HepG2 (cell line): Measurements from ENCODE around the gene NYAP1. TPM values are rescaled to one million over a fixed set of nuclear protein-coding genes. Genes with fewer than 3 reads are reported as not detected.

Experiments
- ATAC-seq: fragments of 200-7000 bp; cut with Tn5 transposase; 3 replicates; pipeline ENCODE4 v1.9.1; 2020; ENCODE audit warnings: mild to moderate bottlenecking, moderate library complexity
- BruUV-seq: library from RNA; stranded (reverse); fragments of 400-500 nt; replicated peaks from 2 replicates; lab custom pipeline; 2021; lab: Mats Ljungman, UMichigan
- CTCF ChIA-PET: fragments of 300-600 bp; formaldehyde crosslinking; extraction: SDS; loops from one replicate; lab custom pipeline; 2021; ENCODE audit warnings: low total read pairs, inconsistent platforms, low intra/inter-chr PET ratio; lab: Yijun Ruan, JAX
- POLR2A ChIA-PET: fragments of 350-600 bp; sonication (Branson Sonifier 250); formaldehyde crosslinking; loops from one replicate; lab custom pipeline; 2020; ENCODE audit warnings: antibody characterized with exemption, inconsistent platforms; lab: Yijun Ruan, JAX
- DNase-seq: peaks from one replicate; pipeline ENCODE4 v3.0.0-alpha.2; 2015; ENCODE audit warnings: low spot score
- FAIRE-seq: peaks from 3 replicates; lab custom pipeline; 2011; peaks lifted over from hg19 to GRCh38; lab: Jason Lieb, UNC
- H2AFZ ChIP-seq: one replicate; pipeline ENCODE4 v1.6.1; 2011; ENCODE audit warnings: low read length, inconsistent platforms
- H3K27ac ChIP-seq: fragments of 300-600 bp; 3 replicates; pipeline ENCODE4 v1.8.0; 2011; ENCODE audit warnings: mixed run types, mild to moderate bottlenecking, mixed read lengths, low read length, inconsistent platforms; ENCODE audit not compliant: insufficient read depth; ENCODE audit errors: extremely low read length
- H3K27me3 ChIP-seq, 2 experiments: fragments of 200-600 bp in 1 of 2; 2 replicates in 1 of 2; 3 replicates in 1 of 2; pipeline versions ENCODE4 v1.6.0 to v1.8.0; 2011; ENCODE audit warnings: low read length in 2 of 2, mild to moderate bottlenecking in 2 of 2, moderate library complexity in 2 of 2, inconsistent platforms in 1 of 2; ENCODE audit not compliant: insufficient read depth in 2 of 2, control insufficient read depth in 1 of 2
- H3K36me3 ChIP-seq, 2 experiments: fragments of 200-600 bp in 1 of 2; replicated peaks in 1 of 2; 2 replicates in 1 of 2; 3 replicates in 1 of 2; pipeline versions ENCODE4 v1.5.1 to v1.8.0; 2011; ENCODE audit warnings: low read length in 2 of 2, inconsistent platforms in 1 of 2; ENCODE audit not compliant: insufficient read depth in 2 of 2, control insufficient read depth in 1 of 2
- H3K4me1 ChIP-seq: 2 replicates; pipeline ENCODE4 v1.5.1; 2012; ENCODE audit warnings: low read length, inconsistent platforms; ENCODE audit not compliant: insufficient read depth
- H3K4me2 ChIP-seq: 2 replicates; pipeline ENCODE4 v1.6.0; 2011; ENCODE audit warnings: low read depth, low read length, inconsistent platforms
- H3K4me3 ChIP-seq, 3 experiments: fragments of 200-600 bp in 1 of 3; sonication (generic), shearing (Covaris generic) in 1 of 3; replicated peaks in 1 of 3; 2 replicates each; pipeline ENCODE4 v1.5.1; 2011 to 2016; ENCODE audit warnings: low read length in 3 of 3, inconsistent platforms in 2 of 3, low read depth in 2 of 3, mild to moderate bottlenecking in 2 of 3, control low read depth in 1 of 3, mixed read lengths in 1 of 3; ENCODE audit not compliant: insufficient read depth in 1 of 3
- H3K79me2 ChIP-seq: one replicate; pipeline ENCODE4 v1.6.1; 2011; ENCODE audit warnings: low read length, inconsistent platforms; ENCODE audit not compliant: insufficient read depth
- H3K9ac ChIP-seq: 2 replicates; pipeline ENCODE4 v1.6.0; 2011; ENCODE audit warnings: mild to moderate bottlenecking, low read depth, low read length, inconsistent platforms; ENCODE audit not compliant: insufficient read depth
- H3K9me3 ChIP-seq: 2 replicates; pipeline ENCODE4 v1.5.1; 2012; ENCODE audit warnings: mild to moderate bottlenecking, low read length
- H4K20me1 ChIP-seq: 2 replicates; pipeline ENCODE4 v1.6.0; 2011; ENCODE audit warnings: inconsistent platforms, mild to moderate bottlenecking, low read length, moderate library complexity; ENCODE audit not compliant: insufficient read depth
- MIER3 ChIP-seq: IDR thresholded peaks from 2 replicates; pipeline ENCODE4 v1.6.1; 2016; ENCODE audit warnings: missing compliant biosample characterization, borderline replicate concordance
- NFYB ChIP-seq: sonication (generic); formaldehyde crosslinking; IDR thresholded peaks from 2 replicates; pipeline ENCODE4 v1.4.0; 2020; ENCODE audit warnings: missing genetic modification reagents
- TCF12 ChIP-seq, 2 experiments: fragments of 450-650 bp in 1 of 2; sonication (generic) in 1 of 2; formaldehyde crosslinking in 1 of 2; IDR thresholded peaks; 2 replicates each; pipeline versions ENCODE4 v1.6.1 to v1.8.0; 2017 to 2022; ENCODE audit warnings: antibody characterized with exemption in 1 of 2, mild to moderate bottlenecking in 1 of 2, missing genetic modification reagents in 1 of 2, moderate library complexity in 1 of 2
- WGBS: methylation state at CpG from one replicate; pipeline ENCODE4 v1.1.6; 2017; ENCODE audit warnings: low lambda C conversion rate; 5-methylcytosine and 5-hydroxymethylcytosine counted together
- in situ Hi-C: cut with HindIII; loops from 2 replicates; pipeline ENCODE4 v1.10.0; 2017; ENCODE audit warnings: low pct_unique_long_range_greater_than_20kb; ENCODE audit not compliant: extremely low pct_ligation_motif_present
- intact Hi-C: fragments of 100-400 bp; cut with micrococcal nuclease; formaldehyde crosslinking; loops from one replicate; pipeline ENCODE4 v1.10.0; 2022; ENCODE audit not compliant: unreplicated experiment
- polyA plus RNA-seq, 8 experiments: library from polyadenylated mRNA; depleted of rRNA in 3 of 8; stranded (reverse) in 7 of 8; unstranded in 1 of 8; fragments of >200 nt; fragmentation: Illumina TruSeq in 4 of 8; extraction: Trizol in 4 of 8; gene quantifications; 2 replicates each; pipeline versions ENCODE4 v1.2.1 to v1.2.3, GENCODE V29; 2011 to 2016; ENCODE audit warnings: low read depth in 4 of 8, missing spikeins in 1 of 8, mixed read lengths in 1 of 8; ENCODE audit not compliant: insufficient read depth in 1 of 8
- total RNA-seq, 5 experiments: library from RNA; depleted of rRNA; stranded (reverse); fragments of >200 nt; fragmentation: Illumina TruSeq; extraction: Trizol; gene quantifications; 2 replicates each; pipeline ENCODE4 v1.2.3, GENCODE V29; 2016; ENCODE audit warnings: low read depth in 1 of 5
- TF ChIP-seq, protein P1 (sequence below): sonication (generic); formaldehyde crosslinking; IDR thresholded peaks from 2 replicates; pipeline ENCODE4 v1.4.0; 2020; ENCODE audit warnings: mild to moderate bottlenecking, low read depth, missing genetic modification reagents
- TF ChIP-seq, protein P2 (sequence below): sonication (generic); formaldehyde crosslinking; IDR thresholded peaks from 2 replicates; pipeline ENCODE4 v1.4.0; 2020; ENCODE audit warnings: missing genetic modification reagents, borderline replicate concordance

NYAP1 gene
- total and polyA plus RNA-seq, 2 of the 13 experiments (the other 11 are each of a cell fraction or from before 2014, with no cell fraction given) = 0.15 to 0.46 TPM

DNA sequence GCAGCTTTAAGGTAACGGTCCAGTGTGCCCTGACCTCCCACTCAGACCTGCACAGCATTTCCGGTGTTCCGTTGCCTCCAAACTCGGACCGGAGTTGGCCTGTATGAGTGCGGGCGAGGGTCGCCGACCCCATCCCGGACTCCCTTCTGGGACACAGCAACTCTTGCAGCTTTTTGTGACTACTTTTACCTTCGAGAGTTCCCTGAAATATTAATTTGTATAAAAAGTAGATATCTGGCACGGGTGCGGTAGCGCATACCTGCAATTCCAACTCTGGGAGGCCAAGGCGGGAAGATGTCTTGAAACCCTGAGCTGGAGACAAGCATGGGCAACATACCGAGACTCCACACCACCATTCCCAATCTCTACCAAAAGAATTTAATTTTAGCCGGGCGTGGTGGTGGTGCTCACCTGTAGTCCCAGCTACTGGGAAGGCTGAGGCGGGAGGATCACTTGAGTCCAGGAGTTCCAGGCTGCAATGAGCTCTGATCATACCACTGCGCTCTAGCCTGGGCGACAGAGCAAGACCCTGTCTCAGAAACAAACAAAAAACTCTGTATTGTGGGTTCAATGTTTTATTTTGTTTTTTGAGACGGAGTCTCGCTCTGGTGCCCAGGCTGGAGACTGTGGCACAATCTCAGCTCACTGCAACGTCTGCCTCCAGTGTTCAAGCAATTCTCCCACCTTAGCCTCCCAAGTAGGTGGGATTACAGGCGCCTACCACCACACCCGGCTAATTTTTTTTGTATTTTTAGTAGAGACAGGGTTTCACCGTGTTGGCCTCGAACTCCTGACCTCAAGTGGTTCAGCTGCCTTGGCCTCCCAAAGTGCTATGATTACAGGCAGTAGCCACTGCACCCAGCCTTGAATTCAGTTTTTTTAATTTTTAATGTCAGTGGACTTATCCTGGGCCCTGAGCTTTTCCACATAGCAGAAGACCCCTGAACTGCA is 46.3 kb upstream of the NYAP1 start:
- Histone ChIP-seq H3K9me3 (no peaks in the 10 kb centered on the region), H3K27ac (peak overlapping the region; percentile 90), H3K4me2 (no peak overlapping the region), H4K20me1 (no peaks in the 10 kb centered on the region), H3K27me3 (no peaks in the 10 kb centered on the region; a peak in 1 of 5 replicates), H3K36me3 (peaks cover 5 to 19% of the 10 kb centered on the region in 2 experiments), H2AFZ (no peak overlapping the region), H3K79me2 (peaks cover 16% of the 10 kb centered on the region), H3K9ac (no peak overlapping the region), H3K4me3 (no peak overlapping the region), H3K4me1 (peaks cover 55% of the 10 kb centered on the region)
- ATAC-seq (no peak), FAIRE-seq (no peak), DNase-seq (no peak)
- POLR2A ChIA-PET = interaction anchor here (0.6 to 6.0 kb wide), 12 partner anchors 8 to 336 kb away, joined by 3 to 72 read pairs (median 5); partner anchors contain the start of genes AP4M1, FBXO24, LRCH4 and MCM7
- 94% methylated on average over 28 of the region's 28 CpGs for WGBS
- TF ChIP-seq, protein P1, sequence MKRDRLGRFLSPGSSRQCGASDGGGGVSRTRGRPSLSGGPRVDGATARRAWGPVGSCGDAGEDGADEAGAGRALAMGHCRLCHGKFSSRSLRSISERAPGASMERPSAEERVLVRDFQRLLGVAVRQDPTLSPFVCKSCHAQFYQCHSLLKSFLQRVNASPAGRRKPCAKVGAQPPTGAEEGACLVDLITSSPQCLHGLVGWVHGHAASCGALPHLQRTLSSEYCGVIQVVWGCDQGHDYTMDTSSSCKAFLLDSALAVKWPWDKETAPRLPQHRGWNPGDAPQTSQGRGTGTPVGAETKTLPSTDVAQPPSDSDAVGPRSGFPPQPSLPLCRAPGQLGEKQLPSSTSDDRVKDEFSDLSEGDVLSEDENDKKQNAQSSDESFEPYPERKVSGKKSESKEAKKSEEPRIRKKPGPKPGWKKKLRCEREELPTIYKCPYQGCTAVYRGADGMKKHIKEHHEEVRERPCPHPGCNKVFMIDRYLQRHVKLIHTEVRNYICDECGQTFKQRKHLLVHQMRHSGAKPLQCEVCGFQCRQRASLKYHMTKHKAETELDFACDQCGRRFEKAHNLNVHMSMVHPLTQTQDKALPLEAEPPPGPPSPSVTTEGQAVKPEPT (CRISPR knock-in tag) = no peak
- TF ChIP-seq TCF12 (IDR thresholded peaks at IDR 0.05) (no peak), TCF12 (CRISPR knock-in tag; IDR thresholded peaks at IDR 0.05) (0 out of 2 replicates have a peak, but pooled peaks have one; percentile 25), NFYB (CRISPR knock-in tag) (no peak), MIER3 (CRISPR knock-in tag) (no peak)
- TF ChIP-seq, protein P2, sequence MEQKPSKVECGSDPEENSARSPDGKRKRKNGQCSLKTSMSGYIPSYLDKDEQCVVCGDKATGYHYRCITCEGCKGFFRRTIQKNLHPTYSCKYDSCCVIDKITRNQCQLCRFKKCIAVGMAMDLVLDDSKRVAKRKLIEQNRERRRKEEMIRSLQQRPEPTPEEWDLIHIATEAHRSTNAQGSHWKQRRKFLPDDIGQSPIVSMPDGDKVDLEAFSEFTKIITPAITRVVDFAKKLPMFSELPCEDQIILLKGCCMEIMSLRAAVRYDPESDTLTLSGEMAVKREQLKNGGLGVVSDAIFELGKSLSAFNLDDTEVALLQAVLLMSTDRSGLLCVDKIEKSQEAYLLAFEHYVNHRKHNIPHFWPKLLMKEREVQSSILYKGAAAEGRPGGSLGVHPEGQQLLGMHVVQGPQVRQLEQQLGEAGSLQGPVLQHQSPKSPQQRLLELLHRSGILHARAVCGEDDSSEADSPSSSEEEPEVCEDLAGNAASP (CRISPR knock-in tag) = no peak
- in situ Hi-C loops (no loop called here), intact Hi-C loops (no loop called here)
- no TSS peak for BruUV-seq
- CTCF ChIA-PET = no interaction called here
